ENCODE measurements around the gene MAPK8IP1.

DNA sequence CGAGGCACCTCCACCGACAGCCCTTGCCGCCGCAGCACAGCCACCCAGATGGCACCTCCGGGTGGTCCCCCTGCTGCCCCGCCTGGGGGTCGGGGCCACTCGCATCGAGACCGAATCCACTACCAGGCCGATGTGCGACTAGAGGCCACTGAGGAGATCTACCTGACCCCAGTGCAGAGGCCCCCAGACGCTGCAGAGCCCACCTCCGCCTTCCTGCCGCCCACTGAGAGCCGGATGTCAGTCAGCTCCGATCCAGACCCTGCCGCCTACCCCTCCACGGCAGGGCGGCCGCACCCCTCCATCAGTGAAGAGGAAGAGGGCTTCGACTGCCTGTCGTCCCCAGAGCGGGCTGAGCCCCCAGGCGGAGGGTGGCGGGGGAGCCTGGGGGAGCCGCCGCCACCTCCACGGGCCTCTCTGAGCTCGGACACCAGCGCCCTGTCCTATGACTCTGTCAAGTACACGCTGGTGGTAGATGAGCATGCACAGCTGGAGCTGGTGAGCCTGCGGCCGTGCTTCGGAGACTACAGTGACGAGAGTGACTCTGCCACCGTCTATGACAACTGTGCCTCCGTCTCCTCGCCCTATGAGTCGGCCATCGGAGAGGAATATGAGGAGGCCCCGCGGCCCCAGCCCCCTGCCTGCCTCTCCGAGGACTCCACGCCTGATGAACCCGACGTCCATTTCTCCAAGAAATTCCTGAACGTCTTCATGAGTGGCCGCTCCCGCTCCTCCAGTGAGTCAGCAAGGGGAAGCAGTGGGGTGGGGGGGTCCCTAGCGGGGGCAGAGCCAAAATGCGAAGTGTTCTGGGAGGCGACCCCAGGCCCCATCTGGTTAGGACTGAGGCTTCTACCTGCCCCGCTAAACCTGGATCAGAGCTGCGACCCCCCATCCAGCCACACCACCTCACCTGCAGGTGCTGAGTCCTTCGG is 17.3 kb downstream of the MAPK8IP1 start:
- TF ChIP-seq, protein P1, sequence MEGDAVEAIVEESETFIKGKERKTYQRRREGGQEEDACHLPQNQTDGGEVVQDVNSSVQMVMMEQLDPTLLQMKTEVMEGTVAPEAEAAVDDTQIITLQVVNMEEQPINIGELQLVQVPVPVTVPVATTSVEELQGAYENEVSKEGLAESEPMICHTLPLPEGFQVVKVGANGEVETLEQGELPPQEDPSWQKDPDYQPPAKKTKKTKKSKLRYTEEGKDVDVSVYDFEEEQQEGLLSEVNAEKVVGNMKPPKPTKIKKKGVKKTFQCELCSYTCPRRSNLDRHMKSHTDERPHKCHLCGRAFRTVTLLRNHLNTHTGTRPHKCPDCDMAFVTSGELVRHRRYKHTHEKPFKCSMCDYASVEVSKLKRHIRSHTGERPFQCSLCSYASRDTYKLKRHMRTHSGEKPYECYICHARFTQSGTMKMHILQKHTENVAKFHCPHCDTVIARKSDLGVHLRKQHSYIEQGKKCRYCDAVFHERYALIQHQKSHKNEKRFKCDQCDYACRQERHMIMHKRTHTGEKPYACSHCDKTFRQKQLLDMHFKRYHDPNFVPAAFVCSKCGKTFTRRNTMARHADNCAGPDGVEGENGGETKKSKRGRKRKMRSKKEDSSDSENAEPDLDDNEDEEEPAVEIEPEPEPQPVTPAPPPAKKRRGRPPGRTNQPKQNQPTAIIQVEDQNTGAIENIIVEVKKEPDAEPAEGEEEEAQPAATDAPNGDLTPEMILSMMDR (IDR thresholded peaks at IDR 0.05) = no peak
- TF ChIP-seq POLR2AphosphoS5 (IDR thresholded peaks at IDR 0.05; ENCODE audit: low read depth, low read length) = no peak
- TF ChIP-seq, protein P2, sequence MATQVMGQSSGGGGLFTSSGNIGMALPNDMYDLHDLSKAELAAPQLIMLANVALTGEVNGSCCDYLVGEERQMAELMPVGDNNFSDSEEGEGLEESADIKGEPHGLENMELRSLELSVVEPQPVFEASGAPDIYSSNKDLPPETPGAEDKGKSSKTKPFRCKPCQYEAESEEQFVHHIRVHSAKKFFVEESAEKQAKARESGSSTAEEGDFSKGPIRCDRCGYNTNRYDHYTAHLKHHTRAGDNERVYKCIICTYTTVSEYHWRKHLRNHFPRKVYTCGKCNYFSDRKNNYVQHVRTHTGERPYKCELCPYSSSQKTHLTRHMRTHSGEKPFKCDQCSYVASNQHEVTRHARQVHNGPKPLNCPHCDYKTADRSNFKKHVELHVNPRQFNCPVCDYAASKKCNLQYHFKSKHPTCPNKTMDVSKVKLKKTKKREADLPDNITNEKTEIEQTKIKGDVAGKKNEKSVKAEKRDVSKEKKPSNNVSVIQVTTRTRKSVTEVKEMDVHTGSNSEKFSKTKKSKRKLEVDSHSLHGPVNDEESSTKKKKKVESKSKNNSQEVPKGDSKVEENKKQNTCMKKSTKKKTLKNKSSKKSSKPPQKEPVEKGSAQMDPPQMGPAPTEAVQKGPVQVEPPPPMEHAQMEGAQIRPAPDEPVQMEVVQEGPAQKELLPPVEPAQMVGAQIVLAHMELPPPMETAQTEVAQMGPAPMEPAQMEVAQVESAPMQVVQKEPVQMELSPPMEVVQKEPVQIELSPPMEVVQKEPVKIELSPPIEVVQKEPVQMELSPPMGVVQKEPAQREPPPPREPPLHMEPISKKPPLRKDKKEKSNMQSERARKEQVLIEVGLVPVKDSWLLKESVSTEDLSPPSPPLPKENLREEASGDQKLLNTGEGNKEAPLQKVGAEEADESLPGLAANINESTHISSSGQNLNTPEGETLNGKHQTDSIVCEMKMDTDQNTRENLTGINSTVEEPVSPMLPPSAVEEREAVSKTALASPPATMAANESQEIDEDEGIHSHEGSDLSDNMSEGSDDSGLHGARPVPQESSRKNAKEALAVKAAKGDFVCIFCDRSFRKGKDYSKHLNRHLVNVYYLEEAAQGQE (IDR thresholded peaks at IDR 0.05; ENCODE audit: insufficient read depth in 1 of 2, low read depth in 2 of 2, low read length in 1 of 2) = no peak
